ENCODE data around the gene NEK8. TPM values are rescaled to one million over a fixed set of nuclear protein-coding genes. Genes with fewer than 3 reads are reported as not detected.

NEK8 gene
- total and polyA plus RNA-seq, 2 experiments from 2014 or later: 2.7 to 2.9 TPM

DNA sequence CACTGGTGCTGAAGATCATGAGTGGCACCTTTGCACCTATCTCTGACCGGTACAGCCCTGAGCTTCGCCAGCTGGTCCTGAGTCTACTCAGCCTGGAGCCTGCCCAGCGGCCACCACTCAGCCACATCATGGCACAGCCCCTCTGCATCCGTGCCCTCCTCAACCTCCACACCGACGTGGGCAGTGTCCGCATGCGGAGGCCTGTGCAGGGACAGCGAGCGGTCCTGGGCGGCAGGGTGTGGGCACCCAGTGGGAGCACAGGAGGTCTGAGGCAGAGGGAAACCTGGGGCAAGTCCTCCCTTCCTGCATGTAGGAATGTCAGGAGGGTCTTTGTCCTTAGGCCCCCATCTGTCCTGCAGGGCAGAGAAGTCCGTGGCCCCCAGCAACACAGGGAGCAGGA lies 8.7 kb downstream of the NEK8 start:
- H3F3A ChIP-seq (ENCODE audit: insufficient read depth): peaks cover 4% of the 10 kb centered on the region; the same call in 1 of the 2 replicates
- H3K27me3 ChIP-seq (replicated peaks; ENCODE audit: insufficient read depth): no peaks in the 10 kb centered on the region

DNA sequence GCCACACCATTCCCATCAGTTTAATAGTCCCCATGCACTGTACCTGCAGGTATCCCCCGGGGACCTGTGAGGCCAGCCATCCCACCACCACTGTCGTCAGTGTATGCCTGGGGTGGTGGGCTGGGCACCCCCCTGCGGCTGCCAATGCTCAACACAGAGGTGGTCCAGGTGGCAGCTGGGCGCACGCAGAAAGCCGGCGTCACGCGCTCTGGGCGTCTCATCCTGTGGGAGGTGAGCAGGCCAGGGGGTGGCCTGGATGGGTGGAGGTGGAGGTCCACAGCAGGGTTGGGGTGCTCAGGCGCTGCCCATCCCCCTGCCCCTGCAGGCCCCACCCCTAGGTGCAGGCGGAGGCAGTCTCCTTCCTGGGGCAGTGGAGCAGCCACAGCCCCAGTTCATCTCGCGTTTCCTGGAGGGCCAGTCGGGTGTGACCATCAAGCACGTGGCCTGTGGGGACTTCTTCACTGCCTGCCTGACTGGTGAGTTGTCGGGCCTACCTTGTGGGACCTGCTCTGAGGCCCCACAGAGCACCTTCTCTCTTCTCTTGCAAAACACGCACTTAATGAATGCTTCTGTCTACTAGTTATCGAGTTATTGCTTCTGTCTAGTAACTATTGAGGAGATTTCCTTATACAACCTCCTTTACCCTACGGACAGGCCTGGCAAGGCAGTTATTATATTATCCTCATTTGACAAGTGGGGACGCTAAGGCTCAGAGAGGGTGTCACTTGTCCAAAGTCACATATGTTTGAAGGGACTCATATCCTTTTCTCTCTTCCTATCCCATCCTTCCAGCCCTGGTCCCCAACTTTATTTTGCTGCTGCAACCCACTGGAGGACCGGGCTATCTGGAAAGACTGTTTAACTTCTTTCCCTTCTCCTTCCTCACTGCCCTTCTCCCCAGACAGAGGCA lies 9.4 kb downstream of the NEK8 start:
- no peaks in the 10 kb centered on the region for H3K9me2 ChIP-seq (ENCODE audit: insufficient read depth)
- no peak overlapping the region for H2AFZ ChIP-seq

More for the DNA sequence above, 8.7 kb downstream of the NEK8 start:
- Histone ChIP-seq H3K27ac (no peak overlapping the region), H3K36me3 (ENCODE audit: low read depth) (no peaks in the 10 kb centered on the region), H4K20me1 (ENCODE audit: insufficient read depth) (no peaks in the 10 kb centered on the region), H2AFZ (no peak overlapping the region), H3K4me3 (no peak overlapping the region), H3K4me2 (ENCODE audit: unreplicated experiment) (no peak overlapping the region), H3K9ac (no peak overlapping the region), H3K4me1 (ENCODE audit: insufficient read depth) (peaks cover under 1% of the 10 kb centered on the region; the same call in 1 of the 2 replicates), H3K9me3 (ENCODE audit: low read depth) (no peaks in the 10 kb centered on the region), H3K79me2 (ENCODE audit: insufficient read depth) (no peaks in the 10 kb centered on the region), H3K9me2 (ENCODE audit: insufficient read depth) (no peaks in the 10 kb centered on the region)
- WGBS, 2 experiments (ENCODE audit: low coverage in 1 of 2, low lambda C conversion rate in 2 of 2, missing lambda C conversion rate in 2 of 2): 90 to 97% methylated on average over 12 of the region's 12 CpGs
- in situ Hi-C loops (cut with MboI): no loop called here
- no peak for DNase-seq
- TF ChIP-seq EZH2 (IDR thresholded peaks at IDR 0.05; ENCODE audit: insufficient read depth, poor library complexity, severe bottlenecking): no peak

DNA sequence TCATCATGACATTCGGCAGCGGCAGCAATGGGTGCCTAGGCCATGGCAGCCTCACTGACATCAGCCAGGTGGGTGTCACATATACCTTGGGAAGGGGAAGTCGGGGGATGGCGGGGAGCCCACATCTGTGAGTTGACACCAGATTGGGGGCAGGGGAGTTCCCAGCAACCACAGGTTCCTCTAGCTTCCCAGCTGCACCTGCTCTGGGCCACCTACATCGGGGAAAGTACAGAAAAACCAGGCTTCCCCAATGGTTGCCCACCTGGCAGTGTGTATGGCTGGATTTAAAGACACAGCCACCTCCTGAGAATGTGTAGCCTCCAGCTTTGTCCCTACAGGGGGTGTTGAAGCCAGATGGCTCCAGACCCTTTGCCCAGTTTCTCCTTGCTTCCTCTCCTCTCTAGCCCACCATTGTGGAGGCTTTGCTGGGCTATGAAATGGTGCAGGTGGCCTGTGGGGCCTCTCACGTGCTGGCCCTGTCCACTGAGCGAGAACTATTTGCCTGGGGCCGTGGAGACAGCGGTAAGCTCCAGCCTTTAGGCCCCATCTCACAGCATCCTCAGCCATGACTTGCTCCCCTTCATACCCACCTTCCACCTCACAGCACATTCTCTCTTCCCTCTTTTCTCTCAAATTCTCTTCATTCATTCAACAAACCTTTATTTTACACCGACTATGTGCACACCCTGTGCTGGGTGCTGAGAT lies 10.2 kb downstream of the NEK8 start:
- Histone ChIP-seq H3K79me2 (ENCODE audit: insufficient read depth) (no peaks in the 10 kb centered on the region), H3K9me2 (ENCODE audit: insufficient read depth) (no peaks in the 10 kb centered on the region), H3K27ac (no peak overlapping the region), H2AFZ (no peak overlapping the region), H3K4me3 (no peak overlapping the region), H3F3A (ENCODE audit: insufficient read depth) (peaks cover 14% of the 10 kb centered on the region; the same call in 1 of the 2 replicates), H4K20me1 (ENCODE audit: insufficient read depth) (no peaks in the 10 kb centered on the region), H3K27me3 (replicated peaks; ENCODE audit: insufficient read depth) (no peaks in the 10 kb centered on the region), H3K9ac (no peak overlapping the region), H3K9me3 (ENCODE audit: low read depth) (no peaks in the 10 kb centered on the region), H3K4me1 (ENCODE audit: insufficient read depth) (peaks cover 11% of the 10 kb centered on the region), H3K36me3 (ENCODE audit: low read depth) (no peaks in the 10 kb centered on the region), H3K4me2 (ENCODE audit: unreplicated experiment) (no peak overlapping the region)
- in situ Hi-C loops (cut with MboI): no loop called here
- no peak for DNase-seq
- no peak for TF ChIP-seq EZH2phosphoT487 (IDR thresholded peaks at IDR 0.05; ENCODE audit: insufficient read depth, low read depth)
- WGBS, 2 experiments (ENCODE audit: low coverage in 1 of 2, low lambda C conversion rate in 2 of 2, missing lambda C conversion rate in 2 of 2): 84 to 87% methylated on average over 10 of the region's 10 CpGs

More for the DNA sequence above, 9.4 kb downstream of the NEK8 start:
- Histone ChIP-seq H3K27ac (no peak overlapping the region), H3K27me3 (replicated peaks; ENCODE audit: insufficient read depth) (no peaks in the 10 kb centered on the region), H3K79me2 (ENCODE audit: insufficient read depth) (no peaks in the 10 kb centered on the region), H3K4me1 (ENCODE audit: insufficient read depth) (peaks cover 7% of the 10 kb centered on the region), H3F3A (ENCODE audit: insufficient read depth) (peaks cover 11% of the 10 kb centered on the region; the same call in 1 of the 2 replicates), H3K4me2 (ENCODE audit: unreplicated experiment) (no peak overlapping the region), H3K4me3 (no peak overlapping the region), H4K20me1 (ENCODE audit: insufficient read depth) (no peaks in the 10 kb centered on the region), H3K9me3 (ENCODE audit: low read depth) (no peaks in the 10 kb centered on the region), H3K9ac (no peak overlapping the region), H3K36me3 (ENCODE audit: low read depth) (no peaks in the 10 kb centered on the region)
- in situ Hi-C loops (cut with MboI): no loop called here
- DNase-seq: no peak
- 84 to 88% methylated on average over 18 to 22 of the region's 22 CpGs for WGBS, 2 experiments (ENCODE audit: low coverage in 1 of 2, low lambda C conversion rate in 2 of 2, missing lambda C conversion rate in 2 of 2)
- TF ChIP-seq EZH2phosphoT487 (IDR thresholded peaks at IDR 0.05; ENCODE audit: insufficient read depth, low read depth) (no peak), EZH2 (IDR thresholded peaks at IDR 0.05; ENCODE audit: insufficient read depth, poor library complexity, severe bottlenecking) (no peak)

- Histone ChIP-seq H3K4me3 (no peak overlapping the region), H3K4me1 (ENCODE audit: insufficient read depth) (peaks cover 13% of the 10 kb centered on the region), H3K79me2 (ENCODE audit: insufficient read depth) (peaks cover 15% of the 10 kb centered on the region), H3K27ac (no peak overlapping the region), H3K27me3 (replicated peaks; ENCODE audit: insufficient read depth) (no peaks in the 10 kb centered on the region), H2AFZ (no peak overlapping the region), H3K9me2 (ENCODE audit: insufficient read depth) (no peaks in the 10 kb centered on the region), H4K20me1 (ENCODE audit: insufficient read depth) (no peaks in the 10 kb centered on the region), H3K9me3 (ENCODE audit: low read depth) (no peaks in the 10 kb centered on the region), H3K4me2 (ENCODE audit: unreplicated experiment) (no peak overlapping the region), H3K9ac (no peak overlapping the region), H3K36me3 (ENCODE audit: low read depth) (no peaks in the 10 kb centered on the region), H3F3A (ENCODE audit: insufficient read depth) (peaks cover 14% of the 10 kb centered on the region; the same call in 1 of the 2 replicates)
- in situ Hi-C loops (cut with MboI): no loop called here
- WGBS, 2 experiments (ENCODE audit: low coverage in 1 of 2, low lambda C conversion rate in 2 of 2, missing lambda C conversion rate in 2 of 2): 78 to 82% methylated on average over 10 of the region's 10 CpGs
- no peak for TF ChIP-seq EZH2 (IDR thresholded peaks at IDR 0.05; ENCODE audit: insufficient read depth, poor library complexity, severe bottlenecking)
- TF ChIP-seq EZH2phosphoT487 (IDR thresholded peaks at IDR 0.05; ENCODE audit: insufficient read depth, low read depth): no peak
- DNase-seq: no peak
These were observed 12.1 kb downstream of the NEK8 start for GRCh38 chr17:28740406-28741357.
